MCF 10A (cell line): Measurements from ENCODE around the gene LRRC45. TPM values are rescaled to one million over a fixed set of nuclear protein-coding genes. Genes with fewer than 3 reads are reported as not detected.

Experiments
- BruUV-seq: library from RNA; stranded (reverse); fragments of 400-500 nt; replicated peaks from 2 replicates; lab custom pipeline; 2021; lab: Mats Ljungman, UMichigan
- CTCF ChIA-PET: fragments of 300-600 bp; sonication (Branson Sonifier 250); formaldehyde crosslinking; extraction: SDS; loops from one replicate; lab custom pipeline; 2021; ENCODE audit warnings: antibody characterized with exemption, inconsistent platforms; lab: Yijun Ruan, JAX
- POLR2A ChIA-PET: fragments of 300-600, 350-650 bp; sonication (Branson Sonifier 250); formaldehyde crosslinking; extraction: SDS; loops from one replicate; lab custom pipeline; 2020; ENCODE audit warnings: antibody characterized with exemption, inconsistent platforms; lab: Yijun Ruan, JAX
- DNase-seq: peaks from one replicate; pipeline ENCODE4 v3.0.0-alpha.2; 2018; ENCODE audit not compliant: unreplicated experiment
- H3K27ac Mint-ChIP-seq: one replicate; pipeline ENCODE4 v1.8.0; 2022; ENCODE audit warnings: mild to moderate bottlenecking, low read depth, mixed read lengths; ENCODE audit not compliant: unreplicated experiment
- H3K27me3 Mint-ChIP-seq: one replicate; pipeline ENCODE4 v1.8.0; 2022; ENCODE audit warnings: mixed read lengths; ENCODE audit not compliant: insufficient read depth, unreplicated experiment
- H3K36me3 Mint-ChIP-seq: one replicate; pipeline ENCODE4 v1.8.0; 2022; ENCODE audit warnings: mild to moderate bottlenecking, moderate library complexity, mixed read lengths; ENCODE audit not compliant: insufficient read depth, unreplicated experiment
- H3K4me1 Mint-ChIP-seq: one replicate; pipeline ENCODE4 v1.8.0; 2022; ENCODE audit warnings: mixed read lengths; ENCODE audit not compliant: insufficient read depth, unreplicated experiment
- H3K4me3 Mint-ChIP-seq: one replicate; pipeline ENCODE4 v1.8.0; 2022; ENCODE audit warnings: mild to moderate bottlenecking, moderate library complexity, mixed read lengths; ENCODE audit not compliant: unreplicated experiment
- H3K9me3 Mint-ChIP-seq: one replicate; pipeline ENCODE4 v1.8.0; 2022; ENCODE audit warnings: mixed read lengths; ENCODE audit not compliant: unreplicated experiment
- intact Hi-C: fragments of 100-400 bp; cut with micrococcal nuclease; formaldehyde crosslinking; loops from 2 replicates; pipeline ENCODE4 v1.14.1; 2022
- total RNA-seq: library from RNA; stranded (reverse); gene quantifications from 2 replicates; pipeline ENCODE4 v1.2.3, GENCODE V29; 2022
- TF ChIP-seq, protein P1 (sequence below): fragments of 200-600 bp; IDR thresholded peaks from one replicate; pipeline ENCODE4 v1.8.0; 2022; ENCODE audit warnings: antibody characterized with exemption, mild to moderate bottlenecking; ENCODE audit not compliant: unreplicated experiment

Gene LRRC45
- total RNA-seq, 1 experiment from 2014 or later, result 3.4 TPM

DNA sequence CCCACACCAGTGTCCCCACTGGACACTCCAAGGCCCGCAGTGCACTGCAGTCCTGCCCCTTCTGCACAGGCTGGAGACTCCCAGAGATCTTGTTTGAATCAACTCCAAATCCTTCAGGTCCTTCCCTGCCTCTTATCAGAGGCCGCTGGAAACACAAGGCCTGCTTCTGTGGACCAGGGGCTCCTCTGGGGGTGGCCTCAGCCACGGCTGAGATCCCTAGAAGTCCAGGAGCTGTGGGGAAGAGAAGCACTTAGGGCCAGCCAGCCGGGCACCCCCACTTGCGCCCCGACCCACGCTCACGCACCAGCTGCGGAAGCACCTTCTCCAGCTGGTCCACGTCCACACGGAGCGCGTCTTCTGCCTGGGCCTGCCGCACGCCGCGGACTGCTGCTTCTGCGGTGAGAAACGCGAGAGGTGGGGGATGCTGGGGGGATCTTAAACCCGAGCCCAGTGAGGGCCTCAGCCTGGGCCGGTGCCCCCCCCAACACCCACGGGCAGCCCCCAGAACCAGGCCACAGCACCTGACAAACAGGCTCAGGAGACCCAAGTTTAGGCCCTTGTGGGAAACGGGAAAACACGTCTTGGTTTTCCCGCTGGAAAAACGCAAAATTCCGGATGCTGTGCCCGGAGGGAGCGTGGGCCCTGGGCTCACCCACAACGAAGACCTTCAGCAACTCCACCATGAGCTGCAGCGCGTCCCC lies 4.0 kb upstream of the LRRC45 start:
- ChIA-PET POLR2A (interaction anchor here (1.0 to 4.7 kb wide), 2 partner anchors 15 to 60 kb away, joined by 7 to 21 read pairs; no protein-coding TSS in a partner anchor), CTCF (interaction anchor here (0.6 to 5.2 kb wide), 12 partner anchors 9 to 63 kb away, joined by 3 to 74 read pairs (median 4); partner anchors contain the start of genes NOTUM and RAC3)
- TF ChIP-seq, protein P1, sequence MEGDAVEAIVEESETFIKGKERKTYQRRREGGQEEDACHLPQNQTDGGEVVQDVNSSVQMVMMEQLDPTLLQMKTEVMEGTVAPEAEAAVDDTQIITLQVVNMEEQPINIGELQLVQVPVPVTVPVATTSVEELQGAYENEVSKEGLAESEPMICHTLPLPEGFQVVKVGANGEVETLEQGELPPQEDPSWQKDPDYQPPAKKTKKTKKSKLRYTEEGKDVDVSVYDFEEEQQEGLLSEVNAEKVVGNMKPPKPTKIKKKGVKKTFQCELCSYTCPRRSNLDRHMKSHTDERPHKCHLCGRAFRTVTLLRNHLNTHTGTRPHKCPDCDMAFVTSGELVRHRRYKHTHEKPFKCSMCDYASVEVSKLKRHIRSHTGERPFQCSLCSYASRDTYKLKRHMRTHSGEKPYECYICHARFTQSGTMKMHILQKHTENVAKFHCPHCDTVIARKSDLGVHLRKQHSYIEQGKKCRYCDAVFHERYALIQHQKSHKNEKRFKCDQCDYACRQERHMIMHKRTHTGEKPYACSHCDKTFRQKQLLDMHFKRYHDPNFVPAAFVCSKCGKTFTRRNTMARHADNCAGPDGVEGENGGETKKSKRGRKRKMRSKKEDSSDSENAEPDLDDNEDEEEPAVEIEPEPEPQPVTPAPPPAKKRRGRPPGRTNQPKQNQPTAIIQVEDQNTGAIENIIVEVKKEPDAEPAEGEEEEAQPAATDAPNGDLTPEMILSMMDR, result no peak
- H3K27ac Mint-ChIP-seq, result no peak overlapping the region
- no peak overlapping the region for H3K4me3 Mint-ChIP-seq
- peaks cover 5% of the 10 kb centered on the region for H3K36me3 Mint-ChIP-seq
- no peak for DNase-seq
- intact Hi-C loops, result no loop called here
- H3K27me3 Mint-ChIP-seq, result no peaks in the 10 kb centered on the region
- TSS peak; percentile 69 for BruUV-seq
- no peaks in the 10 kb centered on the region for H3K9me3 Mint-ChIP-seq
- peaks cover 14% of the 10 kb centered on the region for H3K4me1 Mint-ChIP-seq

DNA sequence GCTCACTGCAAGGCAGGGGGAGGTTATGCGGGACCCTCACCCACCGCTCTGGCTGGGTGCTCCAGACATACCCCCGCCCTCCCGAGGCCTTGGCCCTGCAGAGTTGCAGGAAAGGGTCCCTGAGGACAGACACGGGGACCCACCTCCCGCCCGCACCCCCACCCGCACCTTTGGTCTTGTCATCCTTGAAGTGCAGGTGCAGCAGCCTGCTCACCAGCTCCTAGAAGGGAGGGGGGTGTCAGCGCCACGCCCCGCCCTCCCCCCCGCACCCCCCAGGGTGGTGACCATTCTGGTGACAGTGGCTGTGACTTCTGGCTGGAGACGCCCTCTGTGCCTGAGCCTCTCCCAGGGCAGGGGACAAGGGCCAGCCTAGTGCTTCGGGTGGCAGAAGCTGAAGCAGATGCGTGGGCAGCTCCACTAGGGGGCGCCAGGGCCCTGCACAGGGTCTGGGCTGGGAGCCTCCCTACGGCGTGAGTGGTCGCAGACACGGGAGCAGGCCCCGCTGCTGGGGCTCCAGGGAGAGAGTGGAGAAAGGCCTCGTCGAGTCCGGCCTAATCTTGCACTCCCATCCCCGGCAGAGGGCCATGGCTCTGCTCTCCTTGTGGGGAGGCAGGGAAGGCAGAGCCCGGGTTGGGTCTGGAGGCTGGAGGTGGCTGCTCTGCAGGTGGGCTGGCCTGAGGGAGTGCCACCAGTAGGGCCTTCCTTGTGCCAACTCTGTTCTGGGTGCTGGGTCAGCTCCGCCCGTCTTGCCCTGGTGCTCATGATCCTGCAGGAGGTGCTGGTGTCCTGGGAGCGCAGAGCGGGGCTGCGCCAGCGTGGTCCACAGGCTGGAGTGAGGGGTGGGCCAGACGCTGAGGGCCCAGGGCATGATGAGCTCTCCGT lies 3.2 kb upstream of the LRRC45 start:
- no peak overlapping the region for H3K4me3 Mint-ChIP-seq
- intact Hi-C loops, result no loop called here
- POLR2A ChIA-PET, result interaction anchor here (0.5 to 4.7 kb wide), 3 partner anchors 8 to 60 kb away, joined by 4 to 21 read pairs (median 7); no protein-coding TSS in a partner anchor
- no peak overlapping the region for H3K27ac Mint-ChIP-seq
- no peaks in the 10 kb centered on the region for H3K9me3 Mint-ChIP-seq
- no peaks in the 10 kb centered on the region for H3K27me3 Mint-ChIP-seq
- CTCF ChIA-PET, result interaction anchor here (0.7 to 5.2 kb wide), 24 partner anchors 10 to 128 kb away, joined by 3 to 74 read pairs (median 4); partner anchors contain the start of genes ALYREF, ANAPC11, DCXR and NOTUM
- TF ChIP-seq, protein P1, result peak; percentile 40
- peaks cover 5% of the 10 kb centered on the region for H3K36me3 Mint-ChIP-seq
- no TSS peak for BruUV-seq
- peak; percentile 49 for DNase-seq
- H3K4me1 Mint-ChIP-seq, result peaks cover 16% of the 10 kb centered on the region

DNA sequence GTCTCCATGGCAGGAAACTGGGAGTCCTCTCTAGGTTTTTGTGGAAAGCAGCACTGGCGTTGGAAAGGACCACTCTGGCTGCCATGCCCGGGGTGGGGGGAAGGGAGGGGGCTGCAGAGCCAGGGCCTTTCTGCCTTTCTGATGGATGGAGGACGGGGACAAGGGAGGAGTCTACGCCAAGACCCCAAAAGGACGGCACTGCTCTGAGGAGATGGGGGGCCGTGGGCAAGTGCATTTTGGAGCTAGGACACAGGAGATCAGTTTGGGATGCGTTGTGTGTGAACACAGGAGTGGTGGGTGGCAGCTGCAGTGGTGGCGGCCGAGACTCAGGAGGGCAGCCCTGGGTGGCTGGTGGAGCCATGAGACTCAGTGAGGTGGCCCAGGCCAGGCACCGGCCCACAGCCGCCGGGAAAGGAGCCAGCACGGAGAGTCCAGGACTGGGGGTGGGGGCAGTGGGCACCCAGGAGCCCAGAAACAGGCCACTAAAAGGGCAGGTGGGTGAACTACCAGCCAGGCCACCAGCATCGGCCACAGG lies 2.5 kb upstream of the LRRC45 start:
- Mint-ChIP-seq H3K9me3 (no peaks in the 10 kb centered on the region), H3K4me1 (peaks cover 16% of the 10 kb centered on the region), H3K27ac (no peak overlapping the region), H3K36me3 (no peaks in the 10 kb centered on the region), H3K4me3 (no peak overlapping the region), H3K27me3 (no peaks in the 10 kb centered on the region)
- intact Hi-C loops, result loop anchor here (1.0 kb wide), 1 partner anchor 61 kb away; no protein-coding TSS in a partner anchor
- TF ChIP-seq, protein P1, result no peak
- BruUV-seq, result no TSS peak
- DNase-seq, result no peak
- ChIA-PET POLR2A (interaction anchor here (0.5 to 4.7 kb wide), 8 partner anchors 9 to 63 kb away, joined by 3 to 35 read pairs (median 6); no protein-coding TSS in a partner anchor), CTCF (interaction anchor here (0.7 to 5.2 kb wide), 25 partner anchors 9 to 129 kb away, joined by 3 to 74 read pairs (median 4); partner anchors contain the start of genes ALYREF, ANAPC11, DCXR and NOTUM)
